GM18861 (cell line): ENCODE results near the gene AP1G2.

Experiments
- ATAC-seq: cut with Tn5 transposase; IDR thresholded peaks from one replicate; pipeline ENCODE4 v1.9.1; 2021; ENCODE audit not compliant: unreplicated experiment

AP1G2 gene

GRCh38 chr14:23521785-23522640 is 45.6 kb downstream of the AP1G2 start:
- ATAC-seq: no peak

DNA sequence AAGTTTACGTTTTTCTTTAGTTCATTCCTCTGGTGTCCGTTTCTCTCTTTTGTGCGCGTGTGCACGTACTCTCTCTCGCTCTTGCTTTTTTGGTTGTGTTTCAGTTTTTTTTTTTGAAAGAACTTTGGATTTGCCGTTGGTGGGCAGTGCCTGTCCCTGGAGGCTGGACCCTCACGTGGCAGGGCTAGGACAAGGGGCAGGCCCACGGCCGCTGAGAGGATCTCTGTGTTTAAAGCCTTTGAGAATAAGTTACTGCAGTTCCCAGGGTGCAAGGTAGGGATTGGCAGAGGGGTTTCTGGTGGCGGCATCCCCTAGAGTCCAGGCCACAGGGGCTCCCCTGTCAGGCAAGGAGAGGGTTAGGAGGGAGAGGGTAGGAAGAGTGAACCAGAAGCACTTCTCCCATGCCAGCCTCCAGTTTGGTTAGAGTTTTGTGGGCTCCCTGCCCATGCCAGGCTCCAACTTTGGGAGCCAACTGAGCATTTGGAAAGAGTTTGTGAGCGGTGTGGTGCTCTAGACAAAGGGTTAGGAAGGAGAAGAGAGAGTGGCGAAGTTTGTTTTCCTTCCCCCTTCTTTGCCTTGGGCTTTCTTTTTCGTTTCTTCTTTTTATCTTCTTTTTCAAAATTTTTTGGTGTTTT is 46.6 kb downstream of the AP1G2 start:
- no peak for ATAC-seq

- ATAC-seq: no peak
Measured at GRCh38 chr14:23518709-23519108, 48.9 kb downstream of the AP1G2 start.

GRCh38 chr14:23517650-23518326 is 49.8 kb downstream of the AP1G2 start:
- no peak for ATAC-seq

- ATAC-seq: no peak
Measured at GRCh38 chr14:23514644-23514957, 53.0 kb downstream of the AP1G2 start.

DNA sequence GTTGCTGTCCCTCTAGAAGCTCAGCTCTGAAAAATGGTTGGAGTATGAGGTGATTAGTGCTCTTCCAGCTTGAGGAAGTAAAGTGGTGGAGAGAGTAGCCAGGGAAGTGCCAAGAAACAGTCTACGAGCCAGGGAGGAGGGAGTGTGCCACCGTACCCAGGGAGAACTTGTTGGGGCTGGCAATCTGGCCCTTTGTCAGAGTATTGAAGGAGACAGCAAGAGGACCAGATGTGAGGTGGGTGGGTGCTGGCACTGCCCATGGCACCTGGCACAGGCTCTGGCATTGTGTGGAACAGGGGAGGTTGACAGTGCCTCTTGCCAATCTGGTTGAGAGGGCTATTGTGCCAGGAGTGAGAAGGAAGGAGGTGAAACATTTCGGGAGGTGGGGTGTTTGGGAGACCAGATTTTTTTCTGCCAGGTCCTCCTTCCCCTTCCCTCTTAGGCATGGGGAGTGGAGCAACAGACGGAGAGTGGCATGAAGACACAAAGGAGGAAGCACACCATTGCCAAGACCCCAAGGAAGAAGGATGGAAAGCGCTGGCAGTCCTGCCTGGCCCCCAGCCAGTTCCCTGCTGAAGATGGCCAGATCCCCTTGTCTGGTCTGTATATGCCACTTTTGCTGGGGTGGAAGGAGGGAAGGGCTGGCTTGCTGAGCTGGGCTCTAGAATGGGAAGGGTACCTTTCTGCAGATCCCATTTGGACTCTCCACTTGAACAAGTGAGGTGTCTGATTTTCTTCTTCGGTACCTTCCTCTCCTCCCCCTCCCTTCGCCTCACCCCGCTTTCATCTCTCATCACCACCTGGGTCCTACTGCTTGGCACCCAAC is 53.6 kb downstream of the AP1G2 start:
- ATAC-seq: no peak

DNA sequence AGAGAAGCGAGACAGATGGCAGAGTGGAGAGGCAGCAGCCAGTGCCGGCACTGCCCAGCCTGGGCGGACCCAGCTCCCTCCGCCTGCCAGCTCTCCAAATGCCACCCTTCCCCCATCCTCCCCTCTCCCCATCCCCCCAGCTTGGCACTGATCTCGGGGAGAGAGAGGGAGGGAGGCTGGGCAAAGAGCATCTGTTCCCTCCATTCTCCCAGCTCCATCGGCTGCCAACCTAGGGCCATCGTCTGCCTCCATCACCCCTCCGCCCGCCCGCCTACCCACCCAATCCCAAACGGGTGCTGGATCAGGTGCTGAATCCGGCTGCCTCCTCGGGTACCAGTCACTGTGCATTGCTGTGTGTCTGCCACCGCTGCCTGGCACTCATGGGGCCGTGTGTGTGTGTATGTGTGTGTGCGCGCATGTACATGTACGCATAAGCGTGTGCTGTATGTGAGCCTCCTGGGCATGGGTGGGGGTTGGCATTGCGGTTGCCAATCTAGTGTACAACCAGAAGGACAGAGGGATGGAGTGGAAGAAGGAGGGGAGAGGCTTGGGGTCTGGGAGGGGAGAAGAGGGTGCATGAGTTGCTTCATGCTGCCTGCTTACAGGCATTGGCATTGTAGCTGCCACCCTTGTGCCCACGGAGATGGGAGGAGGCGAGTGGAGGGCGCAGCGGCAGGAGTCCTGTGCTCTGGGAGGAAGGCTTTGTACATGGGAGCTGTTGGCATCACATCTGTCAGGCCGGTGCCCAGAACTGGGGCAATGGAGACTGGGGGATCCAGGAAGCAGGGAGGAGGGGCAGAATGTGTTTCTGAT is 54.4 kb downstream of the AP1G2 start:
- no peak for ATAC-seq

- ATAC-seq: no peak
Measured at GRCh38 chr14:23512156-23512555, 55.4 kb downstream of the AP1G2 start.
